ENCODE results near the gene TMA7.
"Not testable (repeated sequence)": the region's sequence is repeated elsewhere in the genome, so short reads cannot be mapped to it uniquely, and the experiment has no call there.

Gene TMA7

GRCh38 chr3:48437812-48438211 is 2.2 kb upstream of the TMA7 start:
- DNase-seq: no peak

- DNase-seq: no peak
These were observed 517 bp downstream of the TMA7 start for GRCh38 chr3:48440590-48440958.

GRCh38 chr3:48441940-48442339 is 1.9 kb downstream of the TMA7 start:
- no peak for DNase-seq

GRCh38 chr3:48445277-48445882 is 5.3 kb downstream of the TMA7 start:
- no peak for DNase-seq

GRCh38 chr3:48446043-48446424 is 6.0 kb downstream of the TMA7 start:
- no peak for DNase-seq

DNA sequence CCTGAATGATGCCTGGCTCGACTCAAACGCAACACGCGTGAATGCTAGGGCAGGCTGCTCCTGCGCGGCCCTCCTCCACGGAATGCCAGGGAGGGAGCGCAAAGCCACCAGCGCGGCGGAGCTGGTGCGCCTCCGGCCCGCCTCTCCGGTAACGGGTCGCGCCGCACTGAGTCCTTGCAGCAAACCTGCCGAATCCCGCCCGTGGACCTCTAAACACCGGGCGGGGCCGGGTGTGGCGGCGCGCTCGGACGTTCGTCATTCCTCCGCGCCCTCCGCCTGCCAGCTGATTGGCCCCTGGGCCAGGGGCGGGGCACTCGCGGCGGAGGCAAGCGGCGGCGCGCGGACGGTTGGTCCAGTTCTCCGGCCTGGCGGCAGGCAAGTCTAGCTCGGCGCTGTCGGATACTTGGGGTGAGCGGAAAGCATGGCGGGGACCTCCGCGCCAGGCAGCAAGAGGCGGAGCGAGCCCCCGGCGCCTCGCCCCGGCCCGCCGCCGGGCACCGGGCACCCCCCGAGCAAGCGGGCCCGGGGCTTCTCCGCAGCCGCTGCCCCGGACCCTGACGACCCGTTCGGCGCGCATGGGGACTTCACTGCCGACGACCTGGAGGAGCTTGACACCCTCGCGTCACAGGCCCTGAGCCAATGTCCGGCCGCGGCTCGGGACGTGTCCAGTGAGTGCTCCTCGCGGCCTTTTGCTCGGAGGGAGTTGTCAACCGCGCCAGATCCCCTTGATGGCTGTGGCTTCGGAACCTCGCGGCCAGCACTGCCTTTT is 6.6 kb downstream of the TMA7 start, which contains the start of gene ATRIP:
ATRIP (plus strand) TSS at position 313 of the 769 bp plus-strand sequence; CDS start at position 422, 109 bp downstream.
- peak; percentile 78 to 80 for DNase-seq

- DNase-seq: no peak
These were observed 11.2 kb downstream of the TMA7 start for GRCh38 chr3:48451270-48451669.

GRCh38 chr3:48456456-48456855 is 16.4 kb downstream of the TMA7 start:
- DNase-seq: no peak

DNA sequence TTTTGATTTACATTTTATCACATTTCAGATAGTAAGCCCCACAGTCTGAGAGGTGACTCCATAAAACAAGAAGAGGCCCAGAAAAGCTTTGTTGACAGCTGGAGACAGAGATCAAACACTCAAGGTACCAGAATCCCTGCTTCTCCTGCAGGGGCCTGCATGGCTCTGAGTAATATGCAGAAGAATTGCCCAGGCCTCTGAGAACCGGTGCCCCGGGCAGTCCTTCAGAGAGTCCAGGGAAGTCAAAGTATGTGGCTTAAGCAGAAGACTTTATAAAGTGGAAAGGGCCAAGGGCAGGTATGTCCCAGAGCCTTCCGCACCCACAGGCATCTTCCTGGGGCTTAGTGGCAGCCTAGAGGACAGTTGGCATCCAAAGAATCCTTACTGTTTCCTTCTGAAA is 19.3 kb downstream of the TMA7 start:
- no peak for DNase-seq

GRCh38 chr3:48459773-48460516 is 19.9 kb downstream of the TMA7 start:
- no peak for DNase-seq

DNA sequence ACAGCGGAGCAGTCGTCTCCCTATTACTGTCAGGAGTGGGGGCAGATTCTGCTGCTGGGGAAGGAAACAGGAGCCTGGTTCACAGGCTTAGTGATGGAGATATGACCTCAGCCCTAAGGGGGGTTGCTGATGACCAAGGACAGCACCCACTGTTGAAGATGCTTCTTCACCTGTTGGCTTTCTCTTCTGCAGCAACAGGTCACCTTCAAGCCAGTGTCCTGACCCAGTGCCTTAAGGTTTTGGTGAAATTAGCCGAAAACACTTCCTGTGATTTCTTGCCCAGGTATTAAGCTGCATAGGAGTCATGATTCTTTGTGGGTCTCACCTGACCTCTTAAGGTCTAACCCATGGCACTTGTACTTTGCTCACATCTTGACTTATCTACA is 20.5 kb downstream of the TMA7 start:
- no peak for DNase-seq

- DNase-seq: not testable (repeated sequence)
These were observed 21.7 kb downstream of the TMA7 start for GRCh38 chr3:48461767-48462166.

DNA sequence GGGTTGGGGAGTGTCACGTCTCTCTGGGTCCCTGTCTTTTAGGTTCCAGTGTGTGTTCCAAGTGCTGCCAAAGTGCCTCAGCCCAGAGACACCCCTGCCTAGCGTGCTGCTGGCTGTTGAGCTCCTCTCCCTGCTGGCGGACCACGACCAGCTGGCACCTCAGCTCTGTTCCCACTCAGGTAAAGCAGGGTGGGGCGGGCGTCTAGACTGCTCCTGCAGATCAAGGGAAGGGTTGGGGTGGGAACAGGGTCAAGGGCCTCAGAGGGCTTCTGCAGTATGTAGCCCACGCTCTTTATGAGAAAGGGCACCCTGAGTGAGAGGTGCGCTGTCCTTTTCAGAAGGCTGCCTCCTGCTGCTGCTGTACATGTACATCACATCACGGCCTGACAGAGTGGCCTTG is 23.6 kb downstream of the TMA7 start:
- DNase-seq: no peak

- DNase-seq: no peak
These were observed 24.7 kb downstream of the TMA7 start for GRCh38 chr3:48464713-48465221.

GRCh38 chr3:48465237-48465530 is 25.1 kb downstream of the TMA7 start:
- no peak for DNase-seq

GRCh38 chr3:48465531-48466378 is 25.7 kb downstream of the TMA7 start:
- peak; percentile 74 to 81 for DNase-seq

DNA sequence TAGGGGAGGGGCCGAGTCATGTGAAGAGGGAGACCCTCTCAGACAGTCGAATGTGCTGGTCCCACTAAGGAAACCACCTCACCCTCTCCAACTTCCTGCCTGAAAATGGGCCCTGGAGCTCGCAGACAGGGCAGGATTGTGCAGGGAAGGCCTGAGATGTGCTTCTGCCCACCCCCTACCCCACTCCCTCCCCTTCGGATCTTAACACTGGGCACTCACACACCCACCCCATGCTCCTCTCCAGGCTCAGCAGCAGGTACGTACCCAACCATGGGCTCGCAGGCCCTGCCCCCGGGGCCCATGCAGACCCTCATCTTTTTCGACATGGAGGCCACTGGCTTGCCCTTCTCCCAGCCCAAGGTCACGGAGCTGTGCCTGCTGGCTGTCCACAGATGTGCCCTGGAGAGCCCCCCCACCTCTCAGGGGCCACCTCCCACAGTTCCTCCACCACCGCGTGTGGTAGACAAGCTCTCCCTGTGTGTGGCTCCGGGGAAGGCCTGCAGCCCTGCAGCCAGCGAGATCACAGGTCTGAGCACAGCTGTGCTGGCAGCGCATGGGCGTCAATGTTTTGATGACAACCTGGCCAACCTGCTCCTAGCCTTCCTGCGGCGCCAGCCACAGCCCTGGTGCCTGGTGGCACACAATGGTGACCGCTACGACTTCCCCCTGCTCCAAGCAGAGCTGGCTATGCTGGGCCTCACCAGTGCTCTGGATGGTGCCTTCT is 26.5 kb downstream of the TMA7 start:
- peak in 1 of 2 donors; percentile 30 for DNase-seq

GRCh38 chr3:48467110-48467454 is 27.0 kb downstream of the TMA7 start:
- no peak for DNase-seq

DNA sequence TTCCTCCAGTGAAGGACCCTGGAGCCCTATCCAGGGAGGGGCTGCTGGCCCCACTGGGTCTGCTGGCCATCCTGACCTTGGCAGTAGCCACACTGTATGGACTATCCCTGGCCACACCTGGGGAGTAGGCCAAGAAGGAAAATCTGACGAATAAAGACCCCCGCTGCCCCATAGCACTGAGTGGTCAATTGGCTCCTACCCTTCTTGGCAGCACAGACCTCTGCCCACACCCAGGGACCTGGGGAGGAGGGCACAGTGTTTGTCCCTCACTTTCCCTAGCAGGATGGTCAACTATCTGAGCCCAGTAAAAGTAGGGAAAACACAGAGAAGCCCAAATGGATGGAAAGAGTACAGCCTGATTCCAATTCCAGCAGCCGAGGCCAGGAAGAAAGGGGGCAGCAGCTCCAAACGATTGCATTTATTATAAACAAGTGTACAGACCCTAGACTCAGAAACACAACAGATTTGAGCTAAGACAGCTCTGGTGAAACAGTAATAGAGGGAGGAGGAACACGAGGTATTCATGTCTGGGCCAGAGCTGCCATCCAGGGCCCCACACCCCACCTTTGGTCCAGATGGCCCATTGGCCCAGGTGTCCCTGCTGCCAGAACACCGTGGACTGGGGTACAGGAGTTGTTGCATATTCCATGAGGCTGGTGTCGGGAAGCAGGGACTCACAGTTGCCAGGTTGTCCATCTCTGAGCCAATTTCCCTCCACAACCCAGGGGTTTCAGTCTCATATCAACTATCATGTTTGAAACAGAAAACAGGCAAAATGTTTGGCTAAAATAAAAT is 27.6 kb downstream of the TMA7 start:
- no peak for DNase-seq

DNA sequence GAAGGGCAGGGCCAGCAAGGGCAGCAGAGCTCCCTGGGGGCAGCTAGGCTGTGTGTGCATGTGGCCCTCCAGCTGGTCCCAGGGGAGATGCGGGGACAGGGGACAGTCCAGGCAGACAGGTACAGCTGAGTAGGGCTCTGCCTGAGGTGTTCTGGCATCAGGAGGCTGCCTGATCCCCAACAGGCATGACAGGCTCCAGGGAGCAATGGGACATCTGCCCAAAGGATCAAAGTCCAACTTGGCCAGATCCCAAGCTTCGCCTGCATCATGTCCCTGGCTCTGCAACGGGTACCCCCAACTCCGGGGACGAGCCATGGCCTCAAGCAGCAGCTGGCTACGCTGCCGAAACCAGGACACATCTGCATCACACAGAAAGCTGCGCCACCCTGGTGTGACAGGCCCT is 28.3 kb downstream of the TMA7 start:
- no peak for DNase-seq

Measured in activated CD4-positive, alpha-beta T cell treated with anti-CD3 and anti-CD28 coated beads for 4 hours (primary cell).